Prostate gland (tissue), 2 donors: ENCODE measurements around the gene FOS.

ENCODE experiments used
- POLR2AphosphoS5 ChIP-seq: sonication (generic); formaldehyde crosslinking; IDR thresholded peaks from one replicate; pipeline ENCODE4 v1.6.1; 2017; ENCODE audit warnings: antibody characterized with exemption
- TF ChIP-seq, protein P1 (sequence below), 4 experiments: fragments of 200-600 bp in 2 of 4; fragments of 450-650 bp in 2 of 4; sonication (generic) in 2 of 4; IDR thresholded peaks; 1 replicate in 3 of 4; 2 replicates in 1 of 4; pipeline ENCODE4 v1.5.1; 2016 to 2019; ENCODE audit warnings: antibody characterized with exemption in 4 of 4, mild to moderate bottlenecking in 2 of 4, moderate library complexity in 2 of 4

DNA sequence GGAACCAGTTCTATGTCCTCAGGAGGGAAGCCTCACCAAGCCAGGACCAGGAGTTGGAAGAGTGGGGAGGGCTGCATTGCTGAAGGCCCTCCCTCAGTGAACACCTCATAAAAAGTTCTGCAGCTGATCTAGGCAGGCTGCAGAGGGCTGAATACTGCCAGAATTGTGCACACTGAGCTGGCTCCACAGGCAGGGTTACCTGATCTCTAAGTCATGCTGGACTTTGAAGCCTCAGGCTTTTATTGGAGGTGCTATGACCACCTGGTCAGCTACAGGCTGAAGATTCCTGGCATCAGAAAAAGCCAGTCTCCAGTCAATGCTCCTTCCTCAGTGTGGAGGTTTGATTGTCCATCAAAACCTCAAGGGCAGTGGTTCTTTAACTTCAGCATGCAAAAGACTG, 39.7 kb downstream of the FOS start:
- no peak for TF ChIP-seq POLR2AphosphoS5
- TF ChIP-seq, protein P1, sequence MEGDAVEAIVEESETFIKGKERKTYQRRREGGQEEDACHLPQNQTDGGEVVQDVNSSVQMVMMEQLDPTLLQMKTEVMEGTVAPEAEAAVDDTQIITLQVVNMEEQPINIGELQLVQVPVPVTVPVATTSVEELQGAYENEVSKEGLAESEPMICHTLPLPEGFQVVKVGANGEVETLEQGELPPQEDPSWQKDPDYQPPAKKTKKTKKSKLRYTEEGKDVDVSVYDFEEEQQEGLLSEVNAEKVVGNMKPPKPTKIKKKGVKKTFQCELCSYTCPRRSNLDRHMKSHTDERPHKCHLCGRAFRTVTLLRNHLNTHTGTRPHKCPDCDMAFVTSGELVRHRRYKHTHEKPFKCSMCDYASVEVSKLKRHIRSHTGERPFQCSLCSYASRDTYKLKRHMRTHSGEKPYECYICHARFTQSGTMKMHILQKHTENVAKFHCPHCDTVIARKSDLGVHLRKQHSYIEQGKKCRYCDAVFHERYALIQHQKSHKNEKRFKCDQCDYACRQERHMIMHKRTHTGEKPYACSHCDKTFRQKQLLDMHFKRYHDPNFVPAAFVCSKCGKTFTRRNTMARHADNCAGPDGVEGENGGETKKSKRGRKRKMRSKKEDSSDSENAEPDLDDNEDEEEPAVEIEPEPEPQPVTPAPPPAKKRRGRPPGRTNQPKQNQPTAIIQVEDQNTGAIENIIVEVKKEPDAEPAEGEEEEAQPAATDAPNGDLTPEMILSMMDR (IDR thresholded peaks at IDR 0.05), result no peak
